HG03565 (cell line): Measurements from ENCODE around the gene CEP250.
"Not testable (repeated sequence)": the region's sequence is repeated elsewhere in the genome, so short reads cannot be mapped to it uniquely, and the experiment has no call there.

ENCODE experiments used
- ATAC-seq: cut with Tn5 transposase; IDR thresholded peaks from one replicate; pipeline ENCODE4 v1.9.1; 2021; ENCODE audit warnings: mild to moderate bottlenecking, moderate library complexity; ENCODE audit not compliant: unreplicated experiment

Gene CEP250

DNA sequence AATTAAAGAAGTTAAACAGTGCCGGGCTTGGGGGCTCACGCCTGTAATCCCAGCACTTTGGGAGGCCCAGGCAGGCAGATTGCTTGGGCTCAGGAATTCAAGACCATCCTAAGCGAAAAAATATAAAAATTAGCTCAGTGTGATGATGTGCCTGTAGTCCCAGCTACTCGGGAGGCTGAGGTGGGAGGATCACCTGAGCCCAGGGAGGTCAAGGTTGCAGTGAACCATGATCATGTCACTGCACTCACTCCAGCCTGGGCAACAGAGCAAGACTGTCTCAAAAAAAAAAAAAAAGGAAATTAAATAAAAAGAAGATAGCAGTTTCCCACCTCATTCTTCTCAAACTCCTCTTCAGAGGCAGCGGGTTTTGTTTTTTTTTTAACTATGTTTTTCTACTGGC is 62.4 kb downstream of the CEP250 start:
- ATAC-seq = not testable (repeated sequence)

DNA sequence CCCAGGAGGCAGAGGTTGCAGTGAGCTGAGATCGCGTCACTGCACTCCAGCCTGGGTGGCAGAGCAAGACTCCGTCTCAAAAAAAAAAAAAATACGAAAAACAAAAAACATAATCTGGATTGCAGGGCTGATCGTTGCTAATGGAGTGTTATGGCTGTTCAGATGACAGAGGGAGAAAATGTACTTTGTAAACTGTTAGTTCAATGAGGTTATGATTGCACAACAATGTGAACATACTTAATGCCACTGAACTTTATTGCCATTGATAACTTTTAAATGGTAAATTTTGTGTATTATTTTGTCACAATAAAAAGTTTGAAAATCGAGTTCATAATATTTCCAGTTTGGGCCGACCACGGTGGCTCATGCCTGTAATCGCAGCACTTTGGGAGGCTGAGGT is 63.6 kb downstream of the CEP250 start:
- ATAC-seq = no peak

DNA sequence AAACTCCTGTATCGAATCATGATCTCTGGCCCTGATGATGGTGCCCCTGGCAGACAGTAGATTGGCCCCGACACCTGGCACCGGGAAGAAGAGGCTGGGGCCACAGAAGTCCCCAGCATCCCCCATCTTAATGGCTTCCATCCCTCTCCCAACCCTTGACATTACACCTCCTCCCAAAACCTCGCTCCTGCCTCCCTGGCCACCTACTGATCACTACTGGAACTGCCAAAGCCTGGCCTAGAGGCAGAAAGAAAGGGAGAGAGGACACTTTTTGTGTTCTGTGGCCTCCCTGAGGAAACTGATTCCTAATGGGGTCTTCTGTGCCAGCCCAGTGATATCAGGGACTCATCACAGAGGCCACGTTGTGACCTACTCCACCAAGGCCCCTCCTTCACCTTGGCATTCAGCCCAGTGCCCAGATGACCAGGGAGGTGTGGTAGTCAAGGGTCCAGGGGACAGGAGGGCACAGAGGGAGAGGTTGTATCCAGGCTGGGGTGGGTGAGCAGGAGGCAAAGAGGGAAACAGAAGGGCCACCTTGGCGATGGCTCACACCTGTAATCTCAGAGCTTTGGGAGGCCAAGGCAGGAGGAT is 68.0 kb downstream of the CEP250 start:
- no peak for ATAC-seq

DNA sequence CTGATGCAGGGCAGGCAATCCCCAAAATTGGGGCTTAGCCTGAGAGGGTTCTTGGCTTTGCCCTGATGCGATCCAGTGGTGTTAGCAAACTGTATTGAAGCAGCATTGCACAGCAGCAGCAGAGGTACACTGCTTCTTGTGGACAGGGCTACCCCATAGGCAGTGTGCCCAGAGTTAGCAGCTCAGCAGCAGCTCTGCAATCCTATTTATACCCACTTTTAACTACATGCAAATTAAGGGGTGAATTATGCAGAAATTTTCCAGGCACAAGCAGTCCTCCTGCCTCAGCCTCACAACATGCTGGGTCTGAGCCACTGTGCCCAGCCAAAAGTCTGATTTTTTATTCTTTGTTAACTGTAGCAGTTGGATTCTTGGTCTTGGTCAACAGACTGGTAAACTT is 70.2 kb downstream of the CEP250 start:
- ATAC-seq = no peak

DNA sequence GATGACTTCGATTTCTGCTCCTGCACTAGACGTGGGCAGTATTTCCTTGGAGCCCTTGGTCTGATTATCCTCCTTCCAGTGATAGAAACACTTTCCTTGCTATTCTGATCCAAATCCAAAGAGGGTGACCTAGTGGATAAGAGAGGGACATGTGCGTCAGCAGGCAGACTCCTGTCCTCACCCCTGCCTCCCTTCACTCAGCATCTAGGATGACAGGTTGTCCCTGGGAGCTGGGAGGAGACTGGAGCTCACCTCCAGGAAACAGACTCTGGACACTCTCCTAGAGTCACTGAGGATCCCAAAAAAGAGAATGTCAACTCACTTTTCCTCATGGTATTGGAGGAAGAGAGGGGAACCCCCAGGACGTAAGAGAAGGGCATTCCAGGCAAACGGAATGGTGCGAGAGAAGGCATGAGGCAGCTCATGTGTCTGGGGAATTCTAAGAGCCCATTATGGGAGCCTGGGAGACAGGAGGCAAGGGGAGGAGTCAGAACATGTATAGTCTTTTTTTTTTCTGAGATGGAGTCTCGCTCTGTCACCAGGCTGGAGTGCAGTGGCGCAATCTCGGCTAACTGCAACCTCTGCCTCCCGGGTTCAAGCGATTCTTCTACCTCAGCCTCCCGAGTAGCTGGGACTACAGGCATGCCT is 71.8 kb downstream of the CEP250 start:
- no peak for ATAC-seq

DNA sequence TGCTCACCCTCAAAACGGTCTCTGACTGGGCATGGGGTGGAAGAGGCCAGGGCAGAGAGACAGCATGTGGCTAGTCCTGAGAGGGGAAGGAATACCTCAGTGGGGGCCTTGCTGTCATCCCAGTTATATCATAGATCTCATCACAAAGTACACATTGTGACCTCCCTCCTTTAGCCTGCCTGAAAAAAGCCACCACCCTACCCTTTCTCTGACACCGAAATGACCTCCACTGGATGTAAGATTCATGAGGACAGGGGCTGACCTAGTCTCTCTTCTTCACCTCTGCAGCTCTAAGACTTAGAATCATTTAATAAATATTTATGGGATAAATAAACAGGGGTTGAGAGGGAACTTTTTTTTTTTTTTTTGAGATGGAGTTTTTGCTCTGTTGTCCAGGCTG is 74.2 kb downstream of the CEP250 start, which contains the start of gene C20orf173:
C20orf173 (minus strand) TSS at position 101 of the 400 bp plus-strand sequence. CDS start 279 bp downstream, outside the sequence.
- ATAC-seq = no peak

DNA sequence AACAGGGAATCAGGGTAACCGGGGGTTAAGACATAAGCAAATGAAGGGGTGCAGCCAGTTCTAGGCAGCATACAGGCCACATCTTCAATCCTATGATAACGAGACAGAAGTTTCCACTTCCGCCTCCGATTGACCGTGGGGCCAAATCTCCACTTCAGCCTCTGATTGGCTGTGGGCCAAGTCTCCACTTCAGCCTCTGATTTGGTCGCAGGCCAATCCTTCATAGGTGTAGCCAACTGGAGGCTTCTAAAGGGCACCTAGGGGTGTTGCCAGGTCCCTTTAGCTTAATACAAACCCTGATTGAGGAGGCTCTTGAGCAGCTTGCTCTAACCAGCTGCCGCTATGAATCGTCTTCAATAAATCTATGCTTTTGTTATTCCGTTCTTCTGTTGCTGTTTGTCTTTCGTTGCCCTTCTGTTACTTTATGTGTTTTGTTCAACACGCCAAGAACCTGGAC is 84.4 kb downstream of the CEP250 start:
- ATAC-seq = peak; percentile 64

DNA sequence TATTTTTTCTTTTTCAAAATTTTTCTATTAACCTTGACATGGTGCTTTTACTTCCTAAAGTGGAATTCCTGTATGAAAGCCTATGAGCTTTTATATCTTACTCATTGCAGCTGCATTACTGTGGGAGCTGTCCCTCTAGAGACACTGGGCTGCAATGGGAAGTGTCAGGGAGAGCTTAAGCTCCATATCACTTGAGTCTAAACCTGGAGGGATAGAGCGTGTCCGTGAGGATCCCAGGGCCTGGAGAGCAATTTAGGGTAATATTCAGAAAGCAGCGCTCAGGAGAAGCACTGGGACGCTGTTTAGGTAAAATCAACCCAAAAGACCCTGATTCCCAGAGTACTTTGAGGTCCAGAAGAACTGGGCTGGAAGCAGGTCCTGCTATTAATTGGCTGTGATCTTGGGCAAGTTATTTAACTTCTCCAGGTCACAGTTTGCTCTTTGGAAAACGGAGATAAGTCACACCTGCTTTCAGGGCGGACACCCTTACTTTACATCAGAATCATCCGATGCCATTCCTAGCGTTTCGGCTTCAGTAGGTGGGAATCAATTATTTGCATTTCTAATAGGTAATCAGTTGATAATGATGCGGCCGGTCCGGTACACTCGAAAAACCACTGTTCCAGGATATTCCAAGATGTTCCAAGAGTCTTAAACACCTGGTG is 85.9 kb downstream of the CEP250 start:
- no peak for ATAC-seq

DNA sequence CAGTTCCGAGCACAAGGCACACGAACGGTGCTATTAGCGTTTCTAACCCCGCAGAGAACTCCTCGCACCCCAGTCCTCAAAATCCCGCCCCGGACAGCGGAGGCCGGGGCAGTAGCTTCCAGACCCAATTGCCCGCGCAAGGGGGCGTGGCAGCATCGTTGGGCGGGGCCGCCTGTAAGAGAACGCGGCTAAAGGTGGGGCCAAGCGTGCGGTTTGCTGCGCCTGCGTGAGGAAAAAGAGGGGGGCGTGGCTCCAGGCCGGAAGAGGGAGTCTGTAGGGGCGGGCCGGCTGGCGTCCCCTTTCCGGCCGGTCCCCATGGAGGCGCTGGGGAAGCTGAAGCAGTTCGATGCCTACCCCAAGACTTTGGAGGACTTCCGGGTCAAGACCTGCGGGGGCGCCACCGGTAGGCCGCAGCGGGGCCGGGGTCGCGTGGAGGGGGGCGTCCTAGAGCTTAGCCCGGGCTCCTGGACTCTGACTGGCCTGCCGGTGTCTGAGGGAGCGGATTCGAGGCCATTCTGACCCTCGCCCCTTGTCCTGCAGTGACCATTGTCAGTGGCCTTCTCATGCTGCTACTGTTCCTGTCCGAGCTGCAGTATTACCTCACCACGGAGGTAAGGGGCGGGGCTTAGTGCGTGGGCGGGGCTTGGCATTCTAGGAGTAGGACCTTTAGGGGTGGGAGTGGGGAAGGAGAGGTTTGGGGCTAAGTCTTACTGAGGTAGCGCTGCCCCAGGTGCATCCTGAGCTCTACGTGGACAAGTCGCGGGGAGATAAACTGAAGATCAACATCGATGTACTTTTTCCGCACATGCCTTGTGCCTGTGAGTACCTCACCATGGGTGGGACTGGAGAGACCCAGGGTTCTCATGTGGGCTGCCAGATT is 86.6 kb downstream of the CEP250 start, which contains the start of gene ERGIC3:
ERGIC3 (plus strand) TSS at position 296 of the 880 bp plus-strand sequence; CDS start at position 316, 20 bp downstream.
- ATAC-seq = peak; percentile 63

DNA sequence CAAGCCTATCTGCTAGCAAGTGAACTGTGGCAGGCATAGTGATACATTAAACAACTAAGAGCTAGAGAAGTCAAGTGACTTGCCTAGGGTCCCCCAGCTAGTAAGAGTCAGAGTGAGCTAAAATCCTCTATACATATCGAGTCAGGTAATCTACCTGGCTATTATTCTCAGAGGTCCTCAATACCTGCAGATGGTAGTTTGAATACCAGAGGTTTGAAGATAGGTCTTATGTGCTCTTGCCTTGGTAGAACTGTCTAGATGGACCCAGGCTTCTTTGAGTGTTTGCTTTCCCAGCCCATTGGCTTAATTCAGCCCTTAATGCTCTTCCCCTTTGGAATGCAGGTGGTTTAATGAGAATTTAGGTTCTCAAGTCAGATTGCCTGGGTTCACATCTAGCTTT is 87.6 kb downstream of the CEP250 start:
- ATAC-seq = no peak

DNA sequence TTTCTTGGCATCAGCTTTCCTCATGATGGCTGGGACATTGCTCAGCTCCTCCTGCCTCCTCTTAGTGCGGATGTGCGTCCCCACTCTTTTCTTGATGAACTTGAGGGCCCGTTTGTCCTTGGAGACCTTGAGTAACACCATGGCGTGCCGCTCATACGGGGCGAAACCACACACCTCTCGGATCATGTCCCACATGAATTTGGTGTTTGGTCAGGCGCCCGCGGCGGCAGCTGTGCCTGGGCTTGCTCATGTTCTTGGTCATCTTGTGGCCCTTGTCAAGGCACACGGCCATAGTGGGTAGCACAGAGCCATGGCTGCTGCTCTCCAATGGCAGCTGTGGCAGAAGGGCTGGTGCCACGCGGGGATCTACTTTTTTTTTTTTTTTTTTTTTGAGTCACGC is 89.0 kb downstream of the CEP250 start:
- no peak for ATAC-seq

DNA sequence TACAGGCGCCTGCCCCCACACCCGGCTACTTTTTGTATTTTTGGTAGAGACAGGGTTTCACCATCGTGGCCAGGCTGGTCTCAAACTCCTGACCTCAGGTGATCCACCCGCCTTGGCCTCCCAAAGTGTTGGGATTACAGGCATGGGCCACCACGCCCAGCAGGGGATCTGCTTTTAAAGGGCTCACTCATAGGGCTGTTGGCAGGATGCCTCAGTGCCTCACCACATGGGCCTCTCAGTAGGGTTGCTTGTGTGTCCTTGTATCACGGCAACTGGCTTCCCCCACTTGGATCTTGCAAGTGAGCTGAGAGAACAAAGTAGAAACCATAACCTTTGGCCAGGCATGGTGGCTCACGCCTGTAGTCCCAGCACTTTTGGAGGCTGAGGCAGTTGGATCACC is 89.5 kb downstream of the CEP250 start:
- not testable (repeated sequence) for ATAC-seq

DNA sequence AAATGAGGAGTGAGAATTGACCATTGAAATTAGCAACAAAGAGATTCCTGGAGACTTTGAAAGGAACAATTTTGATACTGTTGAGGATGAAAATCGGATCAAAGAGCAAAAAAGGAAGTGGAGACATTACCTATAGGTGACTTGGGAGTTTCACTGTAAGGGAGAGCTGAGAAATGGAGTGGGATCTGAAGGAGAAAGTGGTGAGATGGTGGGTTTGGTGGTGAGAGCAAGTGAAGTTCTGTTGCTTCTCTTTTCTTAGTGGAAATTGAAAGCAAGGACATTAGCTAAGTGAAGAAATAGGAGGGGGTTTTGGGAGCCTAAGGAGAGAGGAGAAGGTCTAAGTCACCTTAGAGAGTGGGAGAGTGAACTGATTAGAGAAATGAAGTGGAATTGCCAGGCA is 90.7 kb downstream of the CEP250 start:
- no peak for ATAC-seq

DNA sequence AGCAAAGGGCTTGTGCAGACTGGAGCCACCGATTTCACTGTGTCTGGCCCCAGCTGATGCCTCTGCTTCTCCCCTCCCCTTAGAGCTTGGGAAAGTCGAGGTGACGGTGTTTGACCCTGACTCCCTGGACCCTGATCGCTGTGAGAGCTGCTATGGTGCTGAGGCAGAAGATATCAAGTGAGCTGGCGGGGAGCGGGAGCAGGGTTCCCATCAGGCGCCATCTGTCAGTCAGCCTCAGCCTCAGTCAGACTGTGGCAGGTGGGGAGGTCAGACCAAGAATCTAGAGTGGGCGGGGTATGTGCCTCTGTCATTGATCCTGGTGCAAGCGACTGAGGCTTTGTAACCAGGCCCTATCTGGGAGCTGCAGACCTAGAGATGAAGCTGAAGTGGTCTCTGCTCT is 91.9 kb downstream of the CEP250 start:
- ATAC-seq = no peak

DNA sequence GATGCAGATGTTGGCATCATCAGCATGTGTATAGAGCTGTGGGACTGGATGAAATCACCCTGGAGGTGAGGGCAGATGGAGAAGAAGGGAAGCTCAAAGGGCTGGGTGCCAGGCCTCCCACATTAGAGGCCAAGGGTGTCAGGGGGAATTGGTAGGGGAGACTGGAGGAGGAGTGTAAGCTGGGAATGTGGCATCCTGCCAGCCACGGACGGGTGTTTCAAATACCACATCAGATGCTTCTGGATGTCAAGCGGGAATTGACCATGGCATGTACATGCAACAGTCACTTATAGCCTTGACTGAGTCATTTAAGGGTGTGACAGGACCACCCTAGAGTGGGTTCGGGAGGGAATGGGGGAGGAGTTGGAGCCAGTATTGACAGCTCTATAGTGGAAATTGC is 96.1 kb downstream of the CEP250 start:
- no peak for ATAC-seq

DNA sequence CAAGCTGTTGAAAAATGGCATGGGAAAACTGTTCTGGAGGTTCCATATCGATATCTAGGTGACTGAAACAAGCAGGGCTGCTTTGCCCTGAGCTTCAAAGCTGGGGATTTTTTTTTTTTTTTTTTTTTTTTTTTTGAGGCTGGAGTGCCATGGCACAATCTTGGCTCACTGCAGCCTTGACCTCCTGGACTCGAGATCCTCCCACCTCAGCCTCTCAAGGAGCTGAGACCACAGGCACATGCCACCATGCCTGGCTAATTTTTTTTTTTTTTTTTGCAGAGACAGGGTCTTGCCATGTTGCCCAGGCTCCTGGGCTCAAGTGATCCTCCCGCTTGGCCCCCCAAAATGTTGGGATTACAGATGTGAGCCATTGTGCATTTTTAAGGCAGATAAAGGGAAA is 97.5 kb downstream of the CEP250 start:
- ATAC-seq = no peak

DNA sequence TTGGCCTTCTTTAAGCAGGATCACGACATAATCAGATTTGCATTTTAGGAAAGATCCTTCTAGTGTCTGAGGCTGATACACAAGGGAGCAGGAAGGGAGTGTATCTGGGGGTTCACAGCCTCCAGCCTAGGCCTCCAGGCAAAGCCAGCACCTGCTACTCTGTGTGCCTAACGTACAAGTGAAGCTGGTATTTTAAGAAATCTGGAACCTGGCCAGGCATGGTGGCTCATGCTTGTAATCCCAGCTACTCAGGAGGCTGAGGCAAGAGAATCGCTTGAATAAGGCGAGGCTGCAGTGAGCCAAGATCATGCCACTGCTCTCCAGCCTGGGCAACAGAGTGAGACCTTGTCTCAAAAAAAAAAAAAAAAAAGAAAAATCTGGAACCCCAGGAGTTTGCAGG is 100.1 kb downstream of the CEP250 start:
- not testable (repeated sequence) for ATAC-seq

DNA sequence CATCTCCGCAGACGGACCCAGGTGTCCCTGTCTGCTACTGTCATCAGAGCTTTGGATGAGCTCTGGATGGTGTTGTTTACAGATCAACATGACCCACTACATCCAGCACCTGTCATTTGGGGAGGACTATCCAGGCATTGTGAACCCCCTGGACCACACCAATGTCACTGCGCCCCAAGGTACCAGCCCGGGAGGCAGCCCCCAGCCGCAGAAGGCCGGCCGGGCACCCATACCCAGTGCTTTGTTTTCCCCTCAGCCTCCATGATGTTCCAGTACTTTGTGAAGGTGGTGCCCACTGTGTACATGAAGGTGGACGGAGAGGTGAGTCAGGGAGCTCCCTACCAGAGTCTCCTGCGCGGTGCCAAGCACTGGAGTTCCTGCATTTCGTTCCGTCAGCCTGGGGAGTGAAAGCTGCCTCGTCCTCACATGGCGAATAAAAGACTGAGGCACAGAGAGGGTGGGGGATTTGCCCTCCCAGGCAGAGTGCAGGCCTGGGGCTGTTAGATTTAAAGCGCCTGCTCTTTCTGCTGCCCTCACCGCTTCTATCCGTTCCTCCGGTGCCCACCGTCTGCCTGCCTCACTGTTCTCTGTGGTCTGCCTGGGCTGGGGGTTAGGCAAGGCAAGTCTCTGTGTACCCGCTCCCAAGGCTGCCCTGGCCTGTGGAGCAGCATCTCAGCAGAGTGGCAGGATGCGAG is 100.7 kb downstream of the CEP250 start:
- no peak for ATAC-seq

DNA sequence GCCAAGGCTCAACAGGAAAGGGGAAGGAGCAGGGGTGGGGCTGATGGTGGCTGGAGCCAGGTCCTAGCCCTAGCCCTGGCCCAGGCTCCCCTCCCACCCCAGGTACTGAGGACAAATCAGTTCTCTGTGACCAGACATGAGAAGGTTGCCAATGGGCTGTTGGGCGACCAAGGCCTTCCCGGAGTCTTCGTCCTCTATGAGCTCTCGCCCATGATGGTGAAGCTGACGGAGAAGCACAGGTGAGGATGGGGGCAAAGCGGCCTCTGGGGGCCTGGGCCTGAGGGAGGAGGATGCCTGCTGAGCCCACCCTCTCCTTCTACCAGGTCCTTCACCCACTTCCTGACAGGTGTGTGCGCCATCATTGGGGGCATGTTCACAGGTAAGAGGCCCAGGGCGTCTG is 101.5 kb downstream of the CEP250 start:
- no peak for ATAC-seq

DNA sequence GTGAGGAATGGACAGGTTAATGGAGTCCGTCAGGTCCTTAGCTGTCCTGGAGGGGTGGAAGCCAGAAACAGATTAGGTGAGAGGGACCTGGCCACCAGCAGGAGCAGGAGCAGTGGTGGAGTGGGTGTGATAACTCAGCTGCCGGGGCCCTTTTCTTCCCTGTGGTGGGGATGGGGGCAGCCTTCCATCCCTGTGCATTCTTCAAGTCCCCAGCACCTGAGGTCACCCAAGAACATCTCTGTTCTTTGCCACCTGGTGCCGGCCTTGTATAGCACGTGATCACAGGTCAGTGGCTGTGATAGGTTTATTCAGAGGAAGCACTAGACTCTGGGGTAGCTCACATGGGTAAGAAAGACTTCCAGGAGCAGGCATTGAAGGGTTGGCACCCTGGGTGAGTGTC is 103.1 kb downstream of the CEP250 start:
- no peak for ATAC-seq
